Stimulated activated CD8-positive, alpha-beta memory T cell treated with anti-CD3 and anti-CD28 coated beads, Interleukin-4, amount 100 ng/mL, for 48 hours (primary cell): Measurements from ENCODE around the gene RPS19BP1.

Source experiments
- DNase-seq: peaks from one replicate; pipeline ENCODE4 v3.0.0-alpha.2; 2020

Gene RPS19BP1

GRCh38 chr22:39488563-39489083 lies 43.9 kb downstream of the RPS19BP1 start:
- no peak for DNase-seq

GRCh38 chr22:39487826-39488520 lies 44.6 kb downstream of the RPS19BP1 start:
- DNase-seq, result no peak

GRCh38 chr22:39486951-39487825 lies 45.4 kb downstream of the RPS19BP1 start:
- DNase-seq, result no peak

- DNase-seq, result no peak
Observed at GRCh38 chr22:39482768-39483167, 49.8 kb downstream of the RPS19BP1 start.

- DNase-seq, result no peak
Observed at GRCh38 chr22:39481595-39481994, 51.0 kb downstream of the RPS19BP1 start.

- no peak for DNase-seq
Observed at GRCh38 chr22:39481054-39481453, 51.5 kb downstream of the RPS19BP1 start.

- DNase-seq, result no peak
Observed at GRCh38 chr22:39480557-39480956, 52.0 kb downstream of the RPS19BP1 start.

- DNase-seq, result no peak
Observed at GRCh38 chr22:39479254-39479653, 53.3 kb downstream of the RPS19BP1 start.
